ENCODE measurements around the gene CCDC80.
"Not testable (repeated sequence)": the region's sequence is repeated elsewhere in the genome, so short reads cannot be mapped to it uniquely, and the experiment has no call there.

CCDC80 gene

GRCh38 chr3:112640930-112641801 lies at the start of gene CCDC80:
CCDC80 (minus strand) TSS chr3:112641143; CDS start chr3:112639905, 1,238 bp downstream.
- DNase-seq (ENCODE audit: low read depth in 1 of 2, low spot score in 1 of 2) = no peak

- no peak for DNase-seq (ENCODE audit: low read depth in 1 of 2, low spot score in 1 of 2)
Observed at GRCh38 chr3:112689989-112690388, 49.0 kb upstream of the CCDC80 start.

GRCh38 chr3:112689385-112689784 lies 48.4 kb upstream of the CCDC80 start:
- no peak for DNase-seq (ENCODE audit: low read depth in 1 of 2, low spot score in 1 of 2)

GRCh38 chr3:112688819-112689218 lies 47.9 kb upstream of the CCDC80 start:
- DNase-seq (ENCODE audit: low read depth in 1 of 2, low spot score in 1 of 2) = no peak

- no peak for DNase-seq (ENCODE audit: low read depth in 1 of 2, low spot score in 1 of 2)
Observed at GRCh38 chr3:112688085-112688769, 47.3 kb upstream of the CCDC80 start.

- DNase-seq (ENCODE audit: low read depth in 1 of 2, low spot score in 1 of 2) = no peak
Observed at GRCh38 chr3:112687616-112688015, 46.7 kb upstream of the CCDC80 start.

- no peak for DNase-seq (ENCODE audit: low read depth in 1 of 2, low spot score in 1 of 2)
Observed at GRCh38 chr3:112687211-112687610, 46.3 kb upstream of the CCDC80 start.

GRCh38 chr3:112685956-112686799 lies 45.2 kb upstream of the CCDC80 start:
- DNase-seq (ENCODE audit: low read depth in 1 of 2, low spot score in 1 of 2) = no peak

- DNase-seq (ENCODE audit: low read depth in 1 of 2, low spot score in 1 of 2) = no peak
Observed at GRCh38 chr3:112685420-112685819, 44.5 kb upstream of the CCDC80 start.

- DNase-seq (ENCODE audit: low read depth in 1 of 2, low spot score in 1 of 2) = no peak
Observed at GRCh38 chr3:112682361-112682760, 41.4 kb upstream of the CCDC80 start.

GRCh38 chr3:112681822-112682325 lies 40.9 kb upstream of the CCDC80 start:
- DNase-seq (ENCODE audit: low read depth in 1 of 2, low spot score in 1 of 2) = no peak

GRCh38 chr3:112676659-112677234 lies 35.8 kb upstream of the CCDC80 start:
- DNase-seq (ENCODE audit: low read depth in 1 of 2, low spot score in 1 of 2) = peak; percentile 60 to 89

- no peak for DNase-seq (ENCODE audit: low read depth in 1 of 2, low spot score in 1 of 2)
Observed at GRCh38 chr3:112675943-112676535, 35.1 kb upstream of the CCDC80 start.

GRCh38 chr3:112675349-112675748 lies 34.4 kb upstream of the CCDC80 start:
- no peak for DNase-seq (ENCODE audit: low read depth in 1 of 2, low spot score in 1 of 2)

- no peak for DNase-seq (ENCODE audit: low read depth in 1 of 2, low spot score in 1 of 2)
Observed at GRCh38 chr3:112672716-112673541, 32.0 kb upstream of the CCDC80 start.

GRCh38 chr3:112671930-112672715 lies 31.2 kb upstream of the CCDC80 start:
- no peak for DNase-seq (ENCODE audit: low read depth in 1 of 2, low spot score in 1 of 2)

- no peak for DNase-seq (ENCODE audit: low read depth in 1 of 2, low spot score in 1 of 2)
Observed at GRCh38 chr3:112670824-112671223, 29.9 kb upstream of the CCDC80 start.

- no peak for DNase-seq (ENCODE audit: low read depth in 1 of 2, low spot score in 1 of 2)
Observed at GRCh38 chr3:112667599-112667998, 26.7 kb upstream of the CCDC80 start.

GRCh38 chr3:112665009-112665408 lies 24.1 kb upstream of the CCDC80 start:
- not testable (repeated sequence) for DNase-seq (ENCODE audit: low read depth in 1 of 2, low spot score in 1 of 2)

All from activated CD4-positive, alpha-beta T cell treated with anti-CD3 and anti-CD28 coated beads, Interleukin-2, amount 50 U/mL, for 24 hours (primary cell).